Transverse colon (tissue), 3 donors: ENCODE results near the gene ACD.
A peak's percentile ranks its signal among the peaks of the same experiment; 100 is the strongest.

Experiments
- CTCF ChIP-seq, 5 experiments: fragments of 200-600 bp in 3 of 5; fragments of 450-650 bp in 2 of 5; sonication (generic) in 3 of 5; IDR thresholded peaks; 1 replicate in 2 of 5; 2 replicates in 3 of 5; pipeline ENCODE4 v1.5.1; 2016 to 2017; ENCODE audit warnings: antibody characterized with exemption in 5 of 5, inconsistent platforms in 3 of 5, mild to moderate bottlenecking in 2 of 5, moderate library complexity in 1 of 5
- POLR2A ChIP-seq: fragments of 450-650 bp; IDR thresholded peaks from one replicate; pipeline ENCODE4 v1.6.1; 2016; ENCODE audit warnings: antibody characterized with exemption, mild to moderate bottlenecking, moderate library complexity

- no peak for TF ChIP-seq POLR2A
- TF ChIP-seq CTCF (IDR thresholded peaks at IDR 0.05): peak; percentile 64 to 84 (median 74)
Measured at GRCh38 chr16:67672739-67673662, 12.9 kb upstream of the ACD start.
